ENCODE data around the gene MITF. TPM values are rescaled to one million over a fixed set of nuclear protein-coding genes. Genes with fewer than 3 reads are reported as not detected.

The MITF gene
- total RNA-seq, 2 donors from 2014 or later: 9.3 to 12.2 TPM

DNA sequence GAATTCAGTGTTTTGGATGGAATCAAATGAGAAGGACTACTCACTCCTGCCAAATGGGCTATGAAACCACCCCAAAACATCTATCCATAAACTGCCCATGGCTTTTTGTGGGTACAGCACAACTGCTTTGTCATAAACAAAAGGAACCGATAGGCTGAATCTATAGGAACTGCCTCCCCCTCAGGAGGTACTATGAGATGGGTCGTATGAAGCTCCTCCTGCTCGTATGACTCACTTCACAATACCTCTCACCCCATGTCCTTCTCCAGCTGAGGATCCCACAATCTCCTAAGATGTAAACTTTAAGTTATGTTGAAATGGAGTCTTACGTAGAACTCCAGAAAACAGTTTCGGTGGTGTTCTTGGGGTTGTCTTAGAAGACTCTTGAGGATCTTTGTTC, 130.4 kb downstream of the MITF start:
- TF ChIP-seq POLR2A (IDR thresholded peaks at IDR 0.05): no peak
- TF ChIP-seq, protein P1, sequence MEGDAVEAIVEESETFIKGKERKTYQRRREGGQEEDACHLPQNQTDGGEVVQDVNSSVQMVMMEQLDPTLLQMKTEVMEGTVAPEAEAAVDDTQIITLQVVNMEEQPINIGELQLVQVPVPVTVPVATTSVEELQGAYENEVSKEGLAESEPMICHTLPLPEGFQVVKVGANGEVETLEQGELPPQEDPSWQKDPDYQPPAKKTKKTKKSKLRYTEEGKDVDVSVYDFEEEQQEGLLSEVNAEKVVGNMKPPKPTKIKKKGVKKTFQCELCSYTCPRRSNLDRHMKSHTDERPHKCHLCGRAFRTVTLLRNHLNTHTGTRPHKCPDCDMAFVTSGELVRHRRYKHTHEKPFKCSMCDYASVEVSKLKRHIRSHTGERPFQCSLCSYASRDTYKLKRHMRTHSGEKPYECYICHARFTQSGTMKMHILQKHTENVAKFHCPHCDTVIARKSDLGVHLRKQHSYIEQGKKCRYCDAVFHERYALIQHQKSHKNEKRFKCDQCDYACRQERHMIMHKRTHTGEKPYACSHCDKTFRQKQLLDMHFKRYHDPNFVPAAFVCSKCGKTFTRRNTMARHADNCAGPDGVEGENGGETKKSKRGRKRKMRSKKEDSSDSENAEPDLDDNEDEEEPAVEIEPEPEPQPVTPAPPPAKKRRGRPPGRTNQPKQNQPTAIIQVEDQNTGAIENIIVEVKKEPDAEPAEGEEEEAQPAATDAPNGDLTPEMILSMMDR (IDR thresholded peaks at IDR 0.05): no peak
- DNase-seq (no peak), ATAC-seq (no peak)
- WGBS, 2 donors: 89 to 96% methylated on average over 5 of the region's 5 CpGs
- intact Hi-C loops (cut with DNase I): loop anchor here (10.0 kb wide), 1 partner anchor 135 kb away; the partner anchor contains the start of gene MITF
- H3K36me3 ChIP-seq (replicated peaks in 1 of 2; ENCODE audit: insufficient read depth in 1 of 2, low read depth in 2 of 2): no peaks in the 10 kb centered on the region
- H3K27me3 ChIP-seq: no peaks in the 10 kb centered on the region
- H3K4me3 ChIP-seq: no peak overlapping the region
- H3K9me3 ChIP-seq: no peaks in the 10 kb centered on the region
- no peak overlapping the region for H3K27ac ChIP-seq
- peaks cover 21% of the 10 kb centered on the region for H3K4me1 ChIP-seq

DNA sequence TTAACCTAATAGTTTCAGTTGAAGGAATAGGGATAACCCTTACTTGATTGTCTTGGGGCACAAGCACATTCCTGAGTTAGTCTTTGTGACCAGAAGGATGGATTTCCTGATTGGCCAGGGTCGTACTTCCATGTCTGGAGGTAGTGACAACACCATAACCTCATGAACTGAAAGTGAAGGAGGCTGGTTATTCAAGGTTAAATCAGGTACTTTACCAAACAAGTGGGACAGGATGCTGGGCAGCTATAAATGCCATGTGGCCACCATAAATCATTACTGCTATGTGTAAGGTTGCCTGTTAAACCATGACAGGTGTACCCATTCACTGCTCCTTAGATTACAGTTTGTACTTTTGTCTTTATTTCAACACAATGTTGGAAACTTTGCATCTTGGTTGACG, 132.0 kb downstream of the MITF start:
- no peaks in the 10 kb centered on the region for H3K27me3 ChIP-seq
- H3K36me3 ChIP-seq (replicated peaks in 1 of 2; ENCODE audit: insufficient read depth in 1 of 2, low read depth in 2 of 2): no peaks in the 10 kb centered on the region
- ATAC-seq (peak; percentile 50), DNase-seq (no peak)
- intact Hi-C loops (cut with DNase I): no loop called here
- peaks cover 10% of the 10 kb centered on the region for H3K4me1 ChIP-seq
- H3K9me3 ChIP-seq: no peaks in the 10 kb centered on the region
- no peak for TF ChIP-seq POLR2A (IDR thresholded peaks at IDR 0.05)
- TF ChIP-seq, protein P1 (IDR thresholded peaks at IDR 0.05): no peak
- no peak overlapping the region for H3K4me3 ChIP-seq
- 64 to 67% methylated on average over 2 of the region's 2 CpGs for WGBS, 2 donors
- peak overlapping the region in 1 of 4 donors; percentile 45 for H3K27ac ChIP-seq

DNA sequence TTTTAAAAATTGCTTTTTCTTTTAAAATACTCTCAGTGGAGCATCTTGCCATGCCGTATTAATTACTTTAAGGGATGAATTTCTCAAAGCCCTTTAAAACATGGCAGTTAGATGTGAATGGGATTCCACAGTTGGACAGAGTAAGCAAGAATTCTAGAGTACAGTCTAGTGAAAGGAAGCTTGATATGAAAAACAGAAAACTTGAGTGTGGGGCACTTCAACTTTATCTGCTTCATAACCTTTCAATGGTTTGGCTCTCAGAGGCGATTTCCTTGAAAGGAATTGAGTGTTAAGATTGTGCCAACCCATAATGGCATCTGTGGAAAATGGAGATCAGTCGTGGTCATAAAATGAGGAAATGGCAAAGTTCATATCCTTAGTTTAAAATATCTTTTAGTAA, 132.6 kb downstream of the MITF start:
- no peak for DNase-seq
- H3K9me3 ChIP-seq: no peaks in the 10 kb centered on the region
- 70 to 73% methylated on average over 3 of the region's 3 CpGs for WGBS, 2 donors
- ATAC-seq: no peak
- no peaks in the 10 kb centered on the region for H3K27me3 ChIP-seq
- peaks cover 5% of the 10 kb centered on the region for H3K4me1 ChIP-seq
- H3K4me3 ChIP-seq: no peak overlapping the region
- intact Hi-C loops (cut with DNase I): no loop called here
- H3K27ac ChIP-seq: no peak overlapping the region
- TF ChIP-seq, protein P1 (IDR thresholded peaks at IDR 0.05): no peak
- no peak for TF ChIP-seq POLR2A (IDR thresholded peaks at IDR 0.05)
- H3K36me3 ChIP-seq (replicated peaks in 1 of 2; ENCODE audit: insufficient read depth in 1 of 2, low read depth in 2 of 2): no peaks in the 10 kb centered on the region

DNA sequence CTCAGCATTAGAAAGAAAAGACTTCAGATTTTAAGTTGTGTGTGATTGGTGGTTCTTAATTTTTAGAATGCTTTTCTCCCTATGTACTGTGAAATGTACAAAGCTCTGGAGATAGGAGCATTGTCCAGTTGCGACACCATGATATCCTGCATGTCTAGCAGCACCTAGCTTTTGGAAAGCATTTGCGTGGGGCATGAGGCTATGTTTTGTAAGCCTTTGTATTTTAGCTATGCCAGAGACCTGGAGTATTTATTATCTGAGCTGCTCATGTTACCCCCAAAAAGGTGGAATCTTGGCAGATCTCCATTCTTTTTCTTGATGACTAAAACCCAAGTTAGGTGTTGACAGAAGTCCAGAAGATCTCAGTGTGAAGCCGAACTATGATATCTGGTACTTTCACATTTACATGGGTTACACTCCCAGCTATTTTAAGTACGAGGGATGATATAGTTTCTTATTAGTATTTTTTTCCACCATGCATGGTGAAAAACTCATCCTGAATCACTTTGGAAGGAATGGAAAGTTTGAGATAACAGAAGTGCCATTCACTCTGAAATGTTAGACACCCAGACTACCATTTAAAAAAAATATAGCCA, 133.6 kb downstream of the MITF start:
- intact Hi-C loops (cut with DNase I): no loop called here
- Histone ChIP-seq H3K27ac (no peak overlapping the region), H3K27me3 (no peaks in the 10 kb centered on the region), H3K36me3 (replicated peaks in 1 of 2; ENCODE audit: insufficient read depth in 1 of 2, low read depth in 2 of 2) (no peaks in the 10 kb centered on the region), H3K4me3 (no peak overlapping the region), H3K9me3 (no peaks in the 10 kb centered on the region), H3K4me1 (peaks cover 4% of the 10 kb centered on the region)
- DNase-seq (no peak), ATAC-seq (no peak)
- WGBS, 2 donors: 85 to 86% methylated on average over 4 of the region's 4 CpGs
- TF ChIP-seq, protein P1 (IDR thresholded peaks at IDR 0.05): no peak
- TF ChIP-seq POLR2A (IDR thresholded peaks at IDR 0.05): no peak

DNA sequence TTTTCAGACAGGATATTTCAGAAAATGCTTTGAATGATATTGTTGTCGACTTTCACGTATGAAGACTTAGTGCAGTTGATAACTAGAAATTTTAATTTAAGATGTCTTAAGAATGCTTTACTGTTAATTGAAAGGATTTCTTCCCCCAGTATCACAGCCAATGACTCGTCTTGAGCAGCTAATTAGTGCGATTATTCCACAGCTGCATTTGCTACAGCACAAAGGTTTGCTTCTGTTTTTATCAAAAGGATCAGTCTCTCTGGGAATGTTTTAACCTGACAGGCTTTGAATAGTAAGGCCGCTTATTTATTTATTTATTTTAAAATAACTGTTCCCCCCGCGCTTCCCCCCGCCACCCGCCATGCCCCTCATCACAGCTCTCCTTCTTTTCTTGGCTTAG, 136.8 kb downstream of the MITF start:
- intact Hi-C loops (cut with DNase I): no loop called here
- Histone ChIP-seq H3K4me3 (no peak overlapping the region), H3K27ac (no peak overlapping the region), H3K9me3 (no peaks in the 10 kb centered on the region), H3K4me1 (peaks cover 4% of the 10 kb centered on the region), H3K36me3 (replicated peaks in 1 of 2; ENCODE audit: insufficient read depth in 1 of 2, low read depth in 2 of 2) (no peaks in the 10 kb centered on the region), H3K27me3 (no peaks in the 10 kb centered on the region)
- TF ChIP-seq, protein P1 (IDR thresholded peaks at IDR 0.05): no peak
- no peak for TF ChIP-seq POLR2A (IDR thresholded peaks at IDR 0.05)
- ATAC-seq (no peak), DNase-seq (no peak)
- 92 to 97% methylated on average over 9 of the region's 9 CpGs for WGBS, 2 donors
